HG03097 (cell line): ENCODE measurements around the gene CHRNB4.

Experiments used
- ATAC-seq: cut with Tn5 transposase; IDR thresholded peaks from one replicate; pipeline ENCODE4 v1.9.1; 2021; ENCODE audit not compliant: unreplicated experiment, low FRiP score

CHRNB4 gene

DNA sequence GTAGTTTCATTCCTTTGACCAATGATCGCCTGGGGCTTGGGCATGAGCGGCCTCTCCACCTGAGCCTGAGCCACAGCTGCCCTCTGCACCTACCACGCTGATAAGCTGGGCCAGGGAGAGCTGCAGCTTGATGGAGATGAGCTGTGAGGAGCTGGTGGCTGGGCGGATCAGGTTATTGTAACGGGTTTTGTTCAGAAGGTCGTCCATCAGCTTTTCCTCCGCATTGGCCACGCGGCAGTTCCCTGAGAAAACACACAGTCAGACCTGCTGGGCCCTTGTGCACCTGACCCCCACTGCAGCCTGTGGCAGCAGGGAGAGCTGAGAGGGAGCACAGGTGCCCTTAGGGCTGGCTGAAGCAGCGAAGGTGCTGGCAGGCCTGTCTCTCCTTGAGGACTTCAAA, 5.7 kb downstream of the CHRNB4 start:
- no peak for ATAC-seq

- ATAC-seq = no peak
Observed at GRCh38 chr15:78634210-78635145, 6.5 kb downstream of the CHRNB4 start.

- no peak for ATAC-seq
Observed at GRCh38 chr15:78633348-78633747, 7.7 kb downstream of the CHRNB4 start.

GRCh38 chr15:78630886-78631633, 9.9 kb downstream of the CHRNB4 start:
- no peak for ATAC-seq

GRCh38 chr15:78629716-78630065, 11.3 kb downstream of the CHRNB4 start:
- no peak for ATAC-seq

DNA sequence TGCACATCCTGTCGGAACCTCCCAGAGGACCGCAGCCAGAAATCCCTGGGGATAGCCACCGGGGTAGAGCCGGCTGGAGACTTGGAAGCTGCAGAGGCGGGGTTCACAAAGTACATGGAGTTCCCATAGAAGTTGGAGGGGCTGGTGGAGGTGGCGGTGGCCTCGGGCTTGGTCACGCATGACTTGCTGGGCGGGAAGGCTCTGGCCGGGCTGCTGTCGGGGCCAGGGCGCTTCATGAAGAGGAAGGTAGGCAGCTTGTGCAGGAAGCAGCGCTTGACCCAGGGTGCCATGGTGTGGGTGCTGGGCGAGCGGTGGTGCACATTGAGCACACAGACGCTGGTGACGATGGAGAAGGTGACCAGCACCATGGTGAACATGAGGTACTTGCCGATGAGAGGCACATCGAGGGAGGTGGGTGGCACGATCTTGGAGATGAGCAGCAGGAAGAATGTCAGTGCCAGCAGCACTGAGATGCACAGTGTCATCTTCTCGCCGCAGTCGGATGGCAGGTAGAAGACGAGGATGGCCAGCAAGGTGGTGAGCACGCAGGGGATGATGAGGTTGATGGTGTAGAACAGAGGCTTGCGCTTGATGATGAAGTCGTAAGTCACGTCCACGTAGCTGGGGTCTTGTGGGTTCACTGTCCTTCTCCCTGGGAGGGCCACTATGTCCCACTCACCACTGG, 11.8 kb downstream of the CHRNB4 start:
- ATAC-seq = no peak

DNA sequence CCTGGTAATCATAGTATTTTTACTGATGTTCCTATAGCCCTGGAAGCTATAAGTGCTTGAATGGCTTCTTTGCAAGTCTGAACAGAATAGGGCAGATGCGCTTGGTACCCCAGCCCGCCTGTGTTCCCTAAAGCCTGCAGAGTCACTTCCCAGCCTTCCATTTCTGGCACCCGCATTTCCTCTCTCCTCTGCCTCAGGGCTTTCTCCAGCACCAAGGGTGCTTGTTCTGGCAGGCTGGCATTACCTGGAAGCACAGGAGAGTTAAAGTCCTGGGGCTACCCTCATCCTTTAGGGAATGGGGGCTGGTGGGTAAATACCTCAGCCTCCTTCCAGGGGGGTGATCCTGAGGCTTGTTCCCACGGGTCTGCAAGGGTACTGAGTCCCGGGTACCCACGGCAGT, 12.8 kb downstream of the CHRNB4 start:
- ATAC-seq = no peak

DNA sequence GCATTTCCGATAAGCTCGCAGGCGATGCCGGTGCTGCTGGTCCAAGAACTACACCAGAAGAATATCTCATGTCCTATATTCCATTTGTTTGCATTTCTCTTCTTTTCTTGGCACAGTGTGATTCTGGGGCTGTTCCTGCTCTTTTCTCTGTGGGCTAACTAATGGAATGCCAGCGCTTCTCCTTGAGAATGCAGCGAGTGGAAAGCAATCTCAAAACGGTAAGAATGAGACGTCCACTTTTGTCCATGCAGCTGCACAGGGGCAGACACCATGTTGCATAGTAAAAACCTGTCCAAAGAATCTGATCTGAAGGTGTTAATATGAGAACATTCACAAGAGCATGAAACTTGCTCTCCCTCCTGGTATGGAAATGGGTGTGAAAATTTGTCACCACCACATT, 13.7 kb downstream of the CHRNB4 start:
- no peak for ATAC-seq

DNA sequence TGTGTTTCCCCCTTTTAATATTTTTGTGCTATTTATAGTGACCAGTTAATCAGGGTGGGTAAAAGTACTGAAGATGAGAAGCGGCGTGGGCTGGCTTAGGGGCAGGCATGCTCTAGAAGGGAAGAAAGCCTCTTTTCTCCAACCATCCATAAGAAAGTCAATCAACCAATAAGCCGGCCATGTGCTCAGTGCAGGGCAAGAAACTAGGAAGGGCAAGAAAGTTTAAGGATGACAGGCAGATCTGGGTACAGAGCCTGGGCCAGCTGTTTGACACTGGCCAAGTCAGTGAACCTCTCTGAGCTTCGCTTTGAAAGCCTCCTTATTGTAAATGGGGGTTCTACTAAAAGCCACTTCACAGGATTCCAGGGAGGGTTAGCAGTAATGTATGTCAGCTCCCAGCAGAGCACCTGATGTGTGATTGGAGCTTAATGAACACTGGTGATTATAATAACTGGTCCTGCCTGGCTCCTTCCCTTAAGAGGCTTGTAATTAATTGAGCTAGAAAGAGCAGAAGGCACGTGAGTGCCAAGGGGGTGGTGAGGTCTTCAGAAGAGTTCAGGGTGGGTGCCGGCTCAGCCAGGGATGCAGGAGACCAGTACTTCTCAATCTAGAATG, 14.5 kb downstream of the CHRNB4 start:
- ATAC-seq = no peak

DNA sequence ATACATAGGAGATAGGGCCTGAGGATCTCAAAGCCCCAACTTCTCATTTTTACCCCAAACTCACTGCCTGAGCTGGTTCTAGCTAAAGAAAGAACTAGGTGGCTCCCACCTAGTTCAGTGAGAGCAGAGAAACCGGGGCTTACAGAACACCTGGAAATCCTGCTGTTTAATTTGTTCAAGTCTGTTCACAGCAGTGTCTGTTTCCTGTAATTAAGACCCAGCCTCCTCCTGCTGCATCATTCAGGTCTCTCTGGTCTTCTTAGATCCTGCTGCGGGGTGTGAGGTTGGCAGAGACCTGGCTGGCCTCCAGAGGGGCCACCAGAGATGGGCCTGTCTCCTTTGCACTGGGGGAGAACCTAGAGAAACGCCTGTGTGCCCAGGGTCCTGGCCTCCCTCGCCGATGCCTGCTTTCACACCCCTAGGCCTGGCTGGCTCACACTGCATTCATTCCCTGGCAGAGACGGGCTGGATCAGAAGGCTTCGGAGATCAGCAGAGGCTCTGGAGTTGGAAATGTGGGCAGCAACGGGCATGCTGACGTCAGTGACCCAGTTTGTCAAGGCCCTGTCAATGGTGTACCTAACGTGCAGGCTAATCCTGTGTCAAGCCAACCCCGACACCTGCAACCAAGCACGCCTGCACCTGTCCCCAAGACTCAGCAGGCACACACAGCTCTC, 15.3 kb downstream of the CHRNB4 start:
- no peak for ATAC-seq

DNA sequence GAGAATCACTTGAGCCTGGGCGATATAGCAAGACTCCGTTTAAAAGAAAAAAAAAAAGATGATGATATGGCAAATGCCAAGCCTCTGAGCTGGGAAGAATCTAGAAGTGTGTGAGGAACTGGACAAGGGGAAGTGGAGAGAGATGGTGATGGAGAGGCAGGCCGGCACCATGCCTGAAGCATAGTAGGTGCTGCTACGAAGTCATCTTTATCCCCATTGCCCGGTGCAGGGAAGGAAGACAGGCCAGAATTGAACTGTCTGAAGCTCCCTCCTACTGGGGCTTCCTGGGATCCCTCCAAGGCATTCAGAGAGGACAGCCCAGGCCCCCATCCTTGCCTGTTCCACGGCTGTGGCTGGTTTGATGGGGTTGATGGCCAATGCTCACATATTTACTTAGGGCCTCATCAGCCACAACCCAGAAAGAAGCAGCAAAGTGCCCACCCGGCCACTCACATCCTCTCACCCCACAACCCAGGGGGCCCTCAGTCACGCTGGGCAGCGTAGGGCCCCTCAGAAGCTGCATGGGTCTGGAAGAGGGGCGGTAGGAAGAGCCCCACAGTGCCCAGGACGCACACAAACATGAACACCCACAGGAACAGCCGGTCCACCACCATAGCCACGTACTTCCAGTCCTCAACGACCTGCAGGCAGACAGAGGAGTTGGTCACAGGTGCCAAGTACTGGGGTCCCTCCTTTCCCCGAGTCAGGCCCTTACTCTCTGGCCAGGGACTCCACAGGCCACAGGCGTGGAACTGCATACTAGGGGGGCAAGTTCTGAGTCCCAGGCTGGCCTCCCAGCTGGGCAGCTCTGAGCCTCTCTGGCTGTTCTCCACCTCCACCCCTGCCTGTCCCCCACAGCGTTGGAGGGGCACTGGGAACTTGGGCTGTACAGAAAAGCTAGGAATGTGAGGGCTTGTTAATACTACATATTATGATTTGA, 16.1 kb downstream of the CHRNB4 start:
- ATAC-seq = no peak

DNA sequence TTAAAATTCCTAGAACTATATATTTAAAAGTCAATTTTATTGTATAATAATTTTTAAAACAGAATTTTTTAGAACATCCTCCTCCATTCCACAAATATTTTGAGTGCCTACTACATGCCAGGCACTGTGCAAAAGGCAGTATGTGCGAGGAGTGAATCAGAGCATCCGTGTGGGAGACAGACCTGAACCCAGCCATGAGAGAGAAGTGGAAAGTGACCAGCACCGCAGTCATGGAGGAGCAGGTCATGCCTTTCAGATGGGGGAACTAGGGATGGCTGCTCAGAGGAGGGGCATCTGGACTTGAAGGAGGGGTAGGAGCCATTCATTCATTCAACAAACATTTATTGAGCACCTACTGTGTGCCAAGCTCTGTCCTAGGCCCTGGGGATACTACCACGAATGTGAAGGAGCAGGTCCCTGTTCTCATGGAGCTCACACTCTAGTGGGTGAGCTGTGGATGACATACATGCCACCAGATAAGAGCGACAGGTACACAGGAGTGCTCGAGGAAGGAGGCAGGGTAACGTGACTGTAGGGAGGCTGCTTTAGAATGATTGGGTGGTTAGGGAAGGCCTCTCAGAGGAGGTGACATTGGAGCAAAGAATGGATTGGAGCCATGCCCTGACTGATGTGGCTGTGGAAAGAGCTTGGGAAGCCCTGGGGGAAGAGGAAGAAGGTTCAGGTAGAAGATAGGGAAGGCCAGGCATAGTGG, 17.1 kb downstream of the CHRNB4 start:
- no peak for ATAC-seq

- ATAC-seq = no peak
Observed at GRCh38 chr15:78621810-78622402, 19.1 kb downstream of the CHRNB4 start.

DNA sequence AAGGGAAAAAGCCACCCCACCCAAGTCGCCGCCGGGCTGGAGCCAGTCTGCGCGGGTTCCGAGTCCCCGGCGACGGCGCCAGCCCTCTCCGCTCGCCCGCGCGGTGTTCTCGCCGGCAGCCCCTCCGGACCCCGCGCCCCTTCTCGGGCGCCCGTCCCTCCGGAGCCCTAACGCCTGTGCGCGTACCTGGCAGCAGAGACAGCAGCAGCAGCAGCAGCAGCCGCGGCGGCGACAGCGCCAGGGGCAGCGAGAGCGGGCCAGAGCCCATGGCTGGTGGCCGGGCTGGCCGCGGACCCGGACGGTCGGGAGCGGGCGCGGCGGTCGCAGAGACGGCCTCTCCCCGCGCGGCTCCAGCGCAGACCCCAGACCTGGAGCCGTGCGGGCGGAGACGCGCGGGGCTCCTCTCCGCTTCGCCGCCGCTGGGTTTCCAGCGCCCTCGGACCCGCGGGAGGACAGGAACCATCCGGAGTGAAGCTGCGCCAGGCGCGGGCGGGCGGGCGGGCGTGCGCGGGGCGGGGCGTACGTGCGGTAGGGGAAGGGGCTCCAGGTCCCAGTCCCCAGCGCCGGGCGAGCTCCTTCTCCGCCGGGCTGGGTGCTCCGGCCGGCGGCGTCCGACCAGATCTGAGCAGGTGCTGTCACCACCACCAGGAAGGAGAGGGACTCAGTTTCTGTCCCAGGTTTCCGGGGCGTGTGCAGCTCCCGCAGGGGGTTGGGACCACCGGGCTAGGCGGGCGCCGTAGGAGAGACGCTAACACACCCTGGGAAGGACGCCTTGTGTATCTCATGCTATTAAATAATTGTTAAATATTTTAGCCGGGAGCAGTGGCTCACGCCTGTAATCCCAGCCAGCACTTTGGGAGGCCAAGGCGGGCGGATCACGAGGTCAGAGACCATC, 20.2 kb downstream of the CHRNB4 start, which contains the start of gene CHRNA3:
CHRNA3 (minus strand) TSS at position 470 of the 895 bp plus-strand sequence; CDS start at position 268, 202 bp downstream.
- ATAC-seq = no peak

GRCh38 chr15:78620021-78620526, 20.9 kb downstream of the CHRNB4 start:
- no peak for ATAC-seq

DNA sequence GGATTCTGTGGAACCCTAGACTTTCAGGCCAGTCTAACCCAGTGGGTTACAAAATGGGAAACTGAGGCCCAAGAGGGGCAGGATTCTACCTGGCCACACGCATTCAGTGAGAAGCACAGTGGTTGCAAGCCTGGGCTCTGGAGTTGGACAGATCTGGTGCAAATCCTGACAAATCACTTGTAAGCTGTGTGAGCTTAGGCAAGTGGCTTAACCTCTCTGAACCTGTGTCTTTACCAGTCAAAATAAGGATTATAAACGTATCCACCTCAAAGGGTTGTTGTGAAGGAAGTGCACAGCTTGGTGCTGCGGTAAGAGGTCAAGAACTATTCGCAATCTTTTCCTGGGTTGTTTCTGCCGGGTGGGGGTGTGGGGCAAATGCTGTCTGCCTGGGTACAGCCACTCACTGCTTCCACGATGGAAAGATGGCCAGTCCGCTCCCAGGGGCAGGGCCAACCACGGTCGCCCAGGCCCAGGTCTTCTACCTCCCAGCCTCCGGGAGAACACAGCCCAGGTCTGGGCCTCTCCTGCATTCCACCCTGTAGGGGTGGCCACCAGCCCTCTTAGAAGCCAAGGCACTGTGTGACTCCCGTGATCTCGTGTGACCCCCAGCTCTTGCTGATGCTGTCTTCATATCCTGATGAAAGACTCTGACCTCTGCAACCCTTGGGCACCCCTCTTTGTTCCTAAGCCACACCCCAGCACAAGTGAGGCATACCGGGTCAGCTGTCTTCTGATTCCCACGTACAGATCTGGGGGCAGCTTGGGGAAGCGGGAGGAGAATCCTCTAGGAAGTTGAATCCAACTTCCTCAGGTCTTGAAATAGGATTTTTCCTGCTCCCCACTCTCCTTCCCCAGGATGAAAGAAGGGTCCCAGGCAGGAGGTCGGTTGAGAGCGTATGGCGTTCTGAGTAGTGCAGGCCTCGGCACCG, 21.7 kb downstream of the CHRNB4 start:
- no peak for ATAC-seq
